PFSK-1 (cell line): ENCODE measurements around the gene DIPK1A.

Source experiments
- FOXP2 ChIP-seq: optimal IDR thresholded peaks from 2 replicates; pipeline ENCODE3; 2011; ENCODE audit warnings: borderline replicate concordance, control low read depth, inconsistent platforms; ENCODE audit not compliant: insufficient read depth; ENCODE audit errors: extremely low read length, extremely low read depth
- POLR2AphosphoS5 ChIP-seq: IDR thresholded peaks from 2 replicates; pipeline ENCODE4 v1.6.1; 2012; ENCODE audit warnings: low read depth, mild to moderate bottlenecking, control low read depth, low read length, moderate library complexity
- REST ChIP-seq, 2 experiments: IDR thresholded peaks; 2 replicates each; pipeline versions ENCODE4 v1.6.1 to v1.8.0; 2011 to 2012; ENCODE audit warnings: low read depth in 2 of 2, low read length in 2 of 2, control low read depth in 1 of 2, inconsistent platforms in 1 of 2, mild to moderate bottlenecking in 1 of 2, moderate library complexity in 1 of 2; ENCODE audit not compliant: insufficient read depth in 1 of 2
- SIN3A ChIP-seq: IDR thresholded peaks from 2 replicates; pipeline ENCODE4 v1.6.1; 2012; ENCODE audit warnings: mild to moderate bottlenecking, low read length, moderate library complexity, borderline replicate concordance; ENCODE audit not compliant: insufficient read depth
- TAF1 ChIP-seq: IDR thresholded peaks from 2 replicates; pipeline ENCODE4 v1.6.1; 2012; ENCODE audit warnings: low read length, control low read depth, borderline replicate concordance; ENCODE audit not compliant: insufficient read depth

The DIPK1A gene

GRCh38 chr1:92910081-92910480, 51.2 kb downstream of the DIPK1A start:
- no peak for TF ChIP-seq SIN3A
- no peak for TF ChIP-seq REST (IDR thresholded peaks at IDR 0.05; ENCODE audit: insufficient read depth in 1 of 2, low read depth in 2 of 2, low read length in 2 of 2)
- no peak for TF ChIP-seq FOXP2
- TF ChIP-seq POLR2AphosphoS5: no peak
- TF ChIP-seq TAF1: no peak

GRCh38 chr1:92909321-92909720, 51.9 kb downstream of the DIPK1A start:
- no peak for TF ChIP-seq SIN3A
- TF ChIP-seq TAF1: no peak
- no peak for TF ChIP-seq POLR2AphosphoS5
- no peak for TF ChIP-seq REST (IDR thresholded peaks at IDR 0.05; ENCODE audit: insufficient read depth in 1 of 2, low read depth in 2 of 2, low read length in 2 of 2)
- TF ChIP-seq FOXP2: no peak

DNA sequence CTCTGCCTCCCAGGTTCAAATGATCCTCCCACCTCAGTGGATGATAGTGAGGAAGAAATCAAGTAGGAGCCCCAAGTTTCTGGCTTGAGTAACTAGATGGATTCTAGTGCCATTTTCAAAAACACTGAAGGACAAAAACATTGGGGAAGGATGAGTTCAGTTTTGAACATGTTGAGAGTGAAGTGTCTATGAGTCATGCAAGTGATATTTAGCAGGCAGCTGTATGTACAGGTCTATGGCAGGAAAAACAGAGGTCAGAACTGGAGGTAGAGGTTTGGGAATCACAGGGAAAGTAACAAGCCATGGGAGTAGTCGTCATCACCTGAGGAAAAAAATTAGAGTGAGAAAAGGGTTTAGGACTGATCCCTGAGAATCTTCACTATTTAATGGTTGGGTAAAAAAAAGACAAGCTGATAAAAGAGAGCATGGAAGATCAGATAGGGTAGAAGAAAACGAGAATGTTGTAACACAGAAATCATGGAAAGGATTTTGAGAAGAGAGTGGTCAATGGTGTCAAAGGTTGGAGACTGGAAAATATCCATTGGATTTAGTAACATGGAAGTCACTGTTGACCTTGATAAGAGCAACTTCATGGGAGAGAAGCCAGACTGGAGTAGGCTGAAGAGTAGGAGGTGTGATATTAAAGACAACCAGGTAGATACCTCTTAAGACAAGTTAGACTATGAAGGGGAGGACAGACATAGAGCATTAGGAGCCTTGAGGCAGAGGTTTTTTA, 53.1 kb downstream of the DIPK1A start:
- TF ChIP-seq TAF1: no peak
- no peak for TF ChIP-seq SIN3A

- TF ChIP-seq REST (IDR thresholded peaks at IDR 0.05; ENCODE audit: insufficient read depth in 1 of 2, low read depth in 2 of 2, low read length in 2 of 2) (no peak), POLR2AphosphoS5 (no peak), SIN3A (no peak), TAF1 (no peak), FOXP2 (no peak)
These were observed 57.5 kb downstream of the DIPK1A start for GRCh38 chr1:92903765-92904164.

- TF ChIP-seq SIN3A (no peak), FOXP2 (no peak), TAF1 (no peak), POLR2AphosphoS5 (no peak), REST (IDR thresholded peaks at IDR 0.05; ENCODE audit: insufficient read depth in 1 of 2, low read depth in 2 of 2, low read length in 2 of 2) (no peak)
These were observed 58.9 kb downstream of the DIPK1A start for GRCh38 chr1:92902406-92902744.
